Measurements from ENCODE around the gene GRID1. TPM values are rescaled to one million over a fixed set of nuclear protein-coding genes. Genes with fewer than 3 reads are reported as not detected.

The GRID1 gene
- total RNA-seq, 2 experiments from 2014 or later: not detected

DNA sequence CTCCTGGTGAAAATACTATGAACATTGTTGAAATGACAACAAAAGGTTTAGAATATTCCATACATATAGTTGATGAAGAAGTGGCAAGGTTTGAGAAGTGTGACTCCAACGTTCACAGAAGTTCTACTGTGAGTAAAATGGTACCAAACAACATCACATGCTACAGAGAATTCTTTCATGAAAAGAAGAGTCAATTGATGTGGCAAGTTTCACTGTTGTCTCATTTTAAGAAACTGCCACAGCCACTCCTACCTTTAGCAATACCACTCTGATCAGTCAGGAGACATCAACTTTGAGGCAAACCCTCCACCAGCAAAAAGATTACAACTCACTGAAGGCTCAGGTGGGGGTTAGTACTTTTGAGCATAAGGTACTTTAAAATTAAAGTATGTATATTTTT is 693.3 kb downstream of the GRID1 start:
- DNase-seq (no peak), ATAC-seq (ENCODE audit: low read depth) (no peak)
- Mint-ChIP-seq H3K4me1 (no peaks in the 10 kb centered on the region), H3K4me3 (no peak overlapping the region), H3K36me3 (no peaks in the 10 kb centered on the region), H3K27ac (no peak overlapping the region), H3K9me3 (no peaks in the 10 kb centered on the region), H3K27me3 (peaks cover 3% of the 10 kb centered on the region)
- POLR2A ChIA-PET: no interaction called here

DNA sequence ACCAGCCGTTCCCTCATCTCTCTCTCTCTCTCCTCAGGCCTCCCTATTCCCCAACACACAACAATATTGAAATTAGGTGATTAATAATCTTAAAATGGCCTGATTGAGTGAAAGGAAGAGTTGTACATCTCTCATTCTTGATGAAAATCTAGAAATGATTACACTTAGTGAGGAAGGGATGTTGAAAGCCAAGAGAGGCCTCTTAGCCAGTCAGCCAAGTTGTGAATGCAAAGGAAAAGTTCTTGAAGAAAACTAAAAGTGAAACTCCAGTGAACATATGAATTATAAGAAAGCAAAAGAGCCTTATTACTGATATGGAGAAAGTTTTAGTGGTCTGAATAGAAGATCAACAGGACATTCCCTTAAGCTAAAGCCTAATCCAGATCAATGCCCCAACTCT is 695.1 kb downstream of the GRID1 start:
- Mint-ChIP-seq H3K27me3 (peaks cover 2% of the 10 kb centered on the region), H3K4me3 (no peak overlapping the region), H3K4me1 (no peaks in the 10 kb centered on the region), H3K27ac (no peak overlapping the region), H3K36me3 (no peaks in the 10 kb centered on the region), H3K9me3 (no peaks in the 10 kb centered on the region)
- POLR2A ChIA-PET: no interaction called here
- DNase-seq: no peak
- ATAC-seq (ENCODE audit: low read depth): no peak

DNA sequence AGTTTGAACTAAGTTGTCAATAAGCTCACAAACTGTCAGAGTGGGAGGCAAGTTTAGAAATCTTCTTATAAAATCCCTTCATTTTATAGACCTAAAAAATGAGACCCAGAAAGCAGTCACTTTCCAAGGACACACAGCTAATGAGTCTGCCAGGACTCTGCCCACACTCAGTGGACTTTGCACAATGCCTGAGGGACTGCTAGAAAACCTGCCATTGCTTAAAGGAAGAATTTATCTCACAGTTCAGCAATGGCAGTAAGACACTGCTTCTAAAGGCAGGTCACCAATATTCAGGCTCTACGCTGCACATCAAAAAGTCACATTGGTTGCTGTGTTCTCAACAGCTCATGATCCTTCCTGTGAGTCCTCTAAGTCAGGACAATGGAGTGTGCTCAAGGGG is 698.1 kb downstream of the GRID1 start:
- H3K4me1 Mint-ChIP-seq: no peaks in the 10 kb centered on the region
- POLR2A ChIA-PET: no interaction called here
- H3K27me3 Mint-ChIP-seq: peaks cover 2% of the 10 kb centered on the region
- H3K4me3 Mint-ChIP-seq: no peak overlapping the region
- H3K9me3 Mint-ChIP-seq: no peaks in the 10 kb centered on the region
- DNase-seq (no peak), ATAC-seq (ENCODE audit: low read depth) (no peak)
- H3K27ac Mint-ChIP-seq: no peak overlapping the region
- H3K36me3 Mint-ChIP-seq: no peaks in the 10 kb centered on the region

DNA sequence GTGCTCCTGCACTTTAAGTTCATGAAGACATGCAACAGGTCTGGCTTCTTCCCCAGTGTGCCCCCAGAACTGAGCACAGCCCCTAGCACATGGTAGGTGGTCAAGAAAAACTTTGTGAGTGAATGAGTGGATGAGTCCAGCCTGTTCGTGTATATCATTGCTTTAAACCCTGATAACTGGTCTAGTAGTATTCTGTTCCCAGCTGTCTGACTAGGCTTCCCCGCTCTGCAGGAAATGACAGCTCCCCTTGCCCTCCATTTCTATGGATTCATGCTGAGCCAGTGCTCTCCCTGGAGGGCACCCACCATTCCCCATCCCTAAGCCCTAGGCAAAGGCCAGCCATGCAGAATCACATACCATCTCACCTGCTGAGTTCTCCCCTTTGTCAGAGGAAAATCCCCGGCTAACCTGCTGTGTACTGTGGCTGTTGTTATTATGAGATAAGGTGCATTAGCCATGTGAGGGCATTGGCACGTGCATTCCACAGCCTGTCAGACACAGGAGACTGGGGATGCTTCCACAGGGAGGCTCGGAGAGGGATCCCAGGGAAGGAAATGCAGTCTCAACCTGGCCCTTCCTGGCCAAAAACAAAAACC is 698.9 kb downstream of the GRID1 start:
- no peak overlapping the region for H3K27ac Mint-ChIP-seq
- no peaks in the 10 kb centered on the region for H3K36me3 Mint-ChIP-seq
- no peaks in the 10 kb centered on the region for H3K9me3 Mint-ChIP-seq
- H3K4me3 Mint-ChIP-seq: no peak overlapping the region
- POLR2A ChIA-PET: no interaction called here
- DNase-seq (no peak), ATAC-seq (ENCODE audit: low read depth) (no peak)
- H3K4me1 Mint-ChIP-seq: no peaks in the 10 kb centered on the region
- peaks cover 2% of the 10 kb centered on the region for H3K27me3 Mint-ChIP-seq

DNA sequence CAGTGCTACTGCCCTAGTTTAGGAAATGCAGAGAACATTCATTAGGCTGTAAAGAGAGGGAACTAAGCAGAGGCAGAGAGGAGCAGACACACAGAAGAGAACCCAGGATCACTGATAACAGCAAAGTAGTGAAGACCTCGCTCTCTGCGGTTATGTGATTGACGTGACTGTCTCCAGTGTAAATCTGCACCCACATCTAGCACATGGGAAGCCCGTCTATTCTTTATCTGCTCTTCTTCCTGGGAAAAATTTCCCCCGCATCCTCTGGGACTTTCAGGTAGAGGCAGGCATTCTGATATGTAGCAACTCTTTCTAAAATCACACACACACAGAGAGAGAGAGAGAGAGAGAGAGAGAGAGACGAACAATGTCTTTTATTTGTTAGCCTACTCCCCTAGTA is 699.6 kb downstream of the GRID1 start:
- no peaks in the 10 kb centered on the region for H3K36me3 Mint-ChIP-seq
- no peak overlapping the region for H3K27ac Mint-ChIP-seq
- no peak overlapping the region for H3K4me3 Mint-ChIP-seq

DNA sequence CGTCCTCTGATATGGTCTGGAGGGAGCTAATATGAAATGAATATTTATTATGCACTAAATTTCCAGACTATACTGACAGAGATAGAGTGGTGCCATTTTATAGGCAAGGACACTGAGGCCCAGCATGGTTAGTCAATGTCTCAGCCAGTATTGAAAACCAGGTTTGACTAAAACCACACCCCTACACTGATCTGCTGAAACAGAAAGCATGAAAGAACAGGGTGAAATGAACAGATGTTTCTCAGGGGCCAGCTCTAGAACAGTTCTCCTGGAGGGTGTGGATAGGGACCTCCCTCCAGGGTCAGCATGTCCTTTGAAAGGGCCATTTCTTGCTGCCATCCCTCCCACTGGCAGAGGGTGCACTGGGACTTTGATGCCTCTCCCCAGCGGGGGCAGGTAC is 700.5 kb downstream of the GRID1 start:
- peaks cover 2% of the 10 kb centered on the region for H3K27me3 Mint-ChIP-seq
- no peak for ATAC-seq (ENCODE audit: low read depth)
- no peaks in the 10 kb centered on the region for H3K36me3 Mint-ChIP-seq
- H3K27ac Mint-ChIP-seq: no peak overlapping the region
- no peaks in the 10 kb centered on the region for H3K9me3 Mint-ChIP-seq
- H3K4me1 Mint-ChIP-seq: no peaks in the 10 kb centered on the region
- H3K4me3 Mint-ChIP-seq: no peak overlapping the region
- DNase-seq: no peak
- POLR2A ChIA-PET: no interaction called here

More for the DNA sequence above, 699.6 kb downstream of the GRID1 start:
- ATAC-seq (ENCODE audit: low read depth) (no peak), DNase-seq (no peak)
- POLR2A ChIA-PET: no interaction called here
- H3K9me3 Mint-ChIP-seq: no peaks in the 10 kb centered on the region
- H3K4me1 Mint-ChIP-seq: no peaks in the 10 kb centered on the region
- H3K27me3 Mint-ChIP-seq: peaks cover 2% of the 10 kb centered on the region

DNA sequence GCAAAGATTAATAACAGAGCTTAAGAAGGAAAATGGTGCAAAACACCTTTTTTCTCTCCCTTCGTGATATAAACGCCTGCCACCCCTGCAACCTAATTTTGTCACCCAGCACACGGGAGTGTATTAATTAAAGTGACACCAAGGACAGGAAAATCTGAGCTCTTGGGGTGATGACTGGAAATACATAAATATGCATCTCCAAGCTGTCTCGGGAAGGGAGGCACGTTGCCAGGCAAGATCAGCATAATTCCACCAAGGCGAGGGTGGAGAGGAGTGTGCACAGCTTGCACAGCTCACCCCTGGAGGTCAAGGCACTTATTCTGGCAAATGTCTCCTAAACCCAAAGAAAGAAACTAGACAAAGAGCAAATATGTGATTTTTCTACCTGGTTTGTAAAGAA is 700.9 kb downstream of the GRID1 start:
- Mint-ChIP-seq H3K9me3 (no peaks in the 10 kb centered on the region), H3K4me1 (no peaks in the 10 kb centered on the region), H3K27me3 (peaks cover 2% of the 10 kb centered on the region), H3K4me3 (no peak overlapping the region), H3K36me3 (no peaks in the 10 kb centered on the region), H3K27ac (no peak overlapping the region)
- ATAC-seq (ENCODE audit: low read depth) (no peak), DNase-seq (no peak)
- POLR2A ChIA-PET: no interaction called here

DNA sequence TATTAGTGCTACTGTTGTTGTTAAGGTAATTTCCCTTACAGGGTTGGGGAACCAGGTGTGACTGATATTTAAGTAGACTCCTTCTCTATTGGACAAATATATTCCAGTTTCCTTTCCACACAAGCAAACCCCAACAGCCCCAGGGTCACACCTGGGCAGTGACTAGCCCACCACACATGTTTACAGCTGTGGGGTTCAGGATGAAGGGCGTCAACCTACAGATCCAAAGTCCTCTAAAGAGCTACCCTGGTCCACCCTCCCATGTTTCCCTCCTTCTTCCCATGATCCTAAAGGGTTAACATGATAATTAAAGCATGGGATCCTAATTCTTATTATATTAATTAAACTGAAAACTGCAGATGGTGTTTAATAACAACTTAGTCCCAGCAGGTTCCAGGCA is 701.5 kb downstream of the GRID1 start:
- ATAC-seq (ENCODE audit: low read depth) (no peak), DNase-seq (no peak)
- peaks cover 2% of the 10 kb centered on the region for H3K27me3 Mint-ChIP-seq
- no peaks in the 10 kb centered on the region for H3K9me3 Mint-ChIP-seq
- no peaks in the 10 kb centered on the region for H3K36me3 Mint-ChIP-seq
- POLR2A ChIA-PET: no interaction called here
- H3K4me3 Mint-ChIP-seq: no peak overlapping the region
- no peak overlapping the region for H3K27ac Mint-ChIP-seq
- H3K4me1 Mint-ChIP-seq: no peaks in the 10 kb centered on the region

DNA sequence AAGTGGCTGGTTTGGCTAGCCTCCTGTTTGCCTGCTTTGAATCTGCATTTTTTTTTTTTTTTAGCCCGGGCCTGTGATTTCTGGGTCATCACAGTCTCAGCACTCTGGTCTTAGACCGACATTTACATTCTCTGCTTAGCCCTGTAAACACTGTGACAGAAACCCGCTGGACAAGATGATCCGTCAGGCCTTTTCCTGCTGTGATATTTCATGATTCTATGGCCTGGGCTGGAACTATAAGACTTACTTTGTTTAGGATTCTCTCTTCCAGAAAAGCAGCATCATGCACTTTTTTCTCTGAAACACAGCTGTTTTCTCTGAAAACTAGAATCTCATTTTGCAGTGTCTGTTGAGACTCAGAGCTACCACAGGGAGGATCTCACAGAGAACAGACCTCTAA is 705.5 kb downstream of the GRID1 start:
- Mint-ChIP-seq H3K4me1 (no peaks in the 10 kb centered on the region), H3K27me3 (peaks cover 2% of the 10 kb centered on the region), H3K27ac (no peak overlapping the region), H3K36me3 (no peaks in the 10 kb centered on the region), H3K9me3 (no peaks in the 10 kb centered on the region), H3K4me3 (no peak overlapping the region)
- DNase-seq (no peak), ATAC-seq (ENCODE audit: low read depth) (no peak)
- POLR2A ChIA-PET: interaction anchor here (0.7 kb wide), 1 partner anchor 853 kb away, joined by 3 read pairs; no protein-coding TSS in a partner anchor

DNA sequence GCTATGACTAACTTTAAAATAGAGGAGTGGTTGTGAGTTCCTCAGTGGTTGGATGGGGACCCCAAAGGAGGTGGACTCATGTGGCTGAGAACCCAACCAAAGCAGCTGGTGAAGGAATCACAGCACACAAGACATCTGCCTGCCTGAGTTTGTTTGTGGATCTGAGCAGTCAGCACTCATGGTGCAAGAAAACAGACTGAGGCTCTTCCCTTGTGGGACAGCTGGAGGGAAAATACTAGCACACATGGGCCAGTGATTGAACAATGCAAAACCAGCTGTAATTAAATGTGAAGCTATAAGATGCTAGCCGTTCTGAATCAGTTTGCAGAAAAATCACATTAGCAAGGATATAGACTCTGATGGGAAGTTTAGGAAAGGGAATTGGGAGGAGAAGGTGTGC is 707.3 kb downstream of the GRID1 start:
- ATAC-seq (ENCODE audit: low read depth) (no peak), DNase-seq (no peak)
- POLR2A ChIA-PET: no interaction called here
- no peaks in the 10 kb centered on the region for H3K36me3 Mint-ChIP-seq
- peaks cover 2% of the 10 kb centered on the region for H3K27me3 Mint-ChIP-seq
- H3K4me1 Mint-ChIP-seq: no peaks in the 10 kb centered on the region
- no peak overlapping the region for H3K4me3 Mint-ChIP-seq
- no peak overlapping the region for H3K27ac Mint-ChIP-seq
- no peaks in the 10 kb centered on the region for H3K9me3 Mint-ChIP-seq

DNA sequence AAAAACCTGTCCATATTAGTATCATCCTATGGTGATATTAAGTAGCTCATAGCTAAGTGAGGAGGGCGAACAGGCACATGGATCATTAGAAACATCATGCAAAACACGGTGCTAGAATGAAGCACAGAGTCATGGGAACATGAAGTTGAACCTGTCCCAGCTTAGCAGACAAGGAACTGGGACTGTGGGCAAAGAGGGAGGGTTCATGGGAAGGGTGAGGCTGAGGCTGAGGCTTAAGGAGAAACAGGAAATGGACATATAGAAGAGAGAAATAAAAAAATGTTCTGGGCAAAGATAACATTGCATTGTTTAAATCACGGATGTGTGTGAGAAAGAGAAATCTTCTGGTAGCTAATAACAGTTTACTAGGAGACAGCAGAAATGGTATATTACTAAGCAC is 708.1 kb downstream of the GRID1 start:
- H3K9me3 Mint-ChIP-seq: no peaks in the 10 kb centered on the region
- no peaks in the 10 kb centered on the region for H3K4me1 Mint-ChIP-seq
- POLR2A ChIA-PET: no interaction called here
- peaks cover 2% of the 10 kb centered on the region for H3K27me3 Mint-ChIP-seq
- DNase-seq: no peak
- H3K4me3 Mint-ChIP-seq: no peak overlapping the region
- no peak for ATAC-seq (ENCODE audit: low read depth)
- H3K36me3 Mint-ChIP-seq: no peaks in the 10 kb centered on the region
- H3K27ac Mint-ChIP-seq: no peak overlapping the region

DNA sequence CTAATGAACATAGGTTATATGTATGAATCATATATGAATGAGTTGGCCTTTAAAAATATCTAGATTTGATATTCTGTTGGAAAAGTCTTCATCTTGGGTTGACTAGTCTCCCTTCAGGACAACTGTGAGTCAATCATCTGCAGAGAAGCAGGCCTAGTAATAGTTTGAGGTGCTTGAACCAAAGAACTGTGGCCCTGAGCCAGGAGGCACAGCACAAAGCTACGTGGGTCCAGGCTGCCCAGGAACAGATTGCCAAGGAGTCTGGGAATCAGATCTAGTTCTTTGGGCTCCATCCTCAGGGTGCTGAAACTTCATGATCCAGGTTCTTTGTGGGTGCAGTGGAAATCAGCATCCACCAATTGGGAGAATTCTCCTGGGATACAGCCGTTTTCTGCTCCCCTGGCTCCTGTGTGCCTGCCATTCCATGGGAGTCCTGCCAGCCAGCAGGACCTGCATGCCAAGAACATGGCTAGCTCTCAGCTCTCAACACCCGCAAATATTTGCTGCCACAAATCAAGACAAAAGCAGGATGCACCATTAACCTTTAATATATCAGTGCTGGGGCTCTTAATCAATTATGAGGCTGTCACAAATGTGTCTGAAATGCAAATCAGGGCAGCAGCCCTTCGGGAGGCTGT is 709.0 kb downstream of the GRID1 start:
- no peaks in the 10 kb centered on the region for H3K36me3 Mint-ChIP-seq
- peaks cover 2% of the 10 kb centered on the region for H3K27me3 Mint-ChIP-seq
- H3K4me1 Mint-ChIP-seq: no peaks in the 10 kb centered on the region
- DNase-seq: no peak
- POLR2A ChIA-PET: no interaction called here
- no peaks in the 10 kb centered on the region for H3K9me3 Mint-ChIP-seq
- no peak overlapping the region for H3K4me3 Mint-ChIP-seq
- ATAC-seq (ENCODE audit: low read depth): no peak
- no peak overlapping the region for H3K27ac Mint-ChIP-seq

DNA sequence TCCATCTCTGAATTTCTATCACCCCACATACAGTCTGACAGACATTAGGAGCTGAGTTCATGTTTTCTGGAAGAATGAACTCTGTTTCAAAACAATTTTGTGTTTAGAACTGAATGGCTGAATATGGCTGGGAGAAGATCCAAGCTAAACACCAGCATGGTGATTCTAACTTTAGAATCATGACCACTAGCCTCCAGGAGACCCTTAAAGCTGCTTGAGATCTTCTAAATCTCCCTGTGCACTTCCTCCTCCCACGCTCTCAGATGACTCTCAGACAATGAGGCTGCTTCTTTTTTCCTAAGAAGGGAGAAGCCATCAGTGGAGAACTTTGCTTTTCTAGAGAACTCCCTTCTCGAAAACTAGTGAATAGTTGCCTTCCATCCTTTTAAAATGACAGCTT is 711.2 kb downstream of the GRID1 start:
- no peak overlapping the region for H3K4me3 Mint-ChIP-seq
- H3K4me1 Mint-ChIP-seq: no peaks in the 10 kb centered on the region
- H3K9me3 Mint-ChIP-seq: no peaks in the 10 kb centered on the region

DNA sequence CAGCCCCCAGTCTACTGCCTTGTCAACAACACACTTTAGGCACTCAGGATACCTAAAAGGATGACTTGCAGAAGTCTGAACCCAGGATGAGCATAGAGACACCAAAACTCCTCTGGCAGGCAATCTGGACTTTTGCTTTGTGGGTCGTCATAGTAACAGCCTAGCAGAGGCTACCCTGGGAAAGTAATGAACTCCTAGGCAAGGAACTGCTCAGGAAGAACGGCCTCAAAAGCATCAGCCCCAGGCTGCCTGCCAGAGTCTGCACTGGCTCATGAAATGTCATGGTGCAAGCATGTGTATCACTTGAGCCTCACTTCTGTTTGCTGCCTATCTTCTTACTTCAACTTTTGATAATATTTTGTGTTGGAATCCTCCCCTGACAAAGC is 715.1 kb downstream of the GRID1 start:
- H3K27me3 Mint-ChIP-seq: no peaks in the 10 kb centered on the region
- no peak for DNase-seq
- no peaks in the 10 kb centered on the region for H3K4me1 Mint-ChIP-seq
- no peak for ATAC-seq (ENCODE audit: low read depth)
- H3K36me3 Mint-ChIP-seq: no peaks in the 10 kb centered on the region
- no peaks in the 10 kb centered on the region for H3K9me3 Mint-ChIP-seq
- H3K4me3 Mint-ChIP-seq: no peak overlapping the region
- POLR2A ChIA-PET: no interaction called here
- no peak overlapping the region for H3K27ac Mint-ChIP-seq

More for the DNA sequence above, 711.2 kb downstream of the GRID1 start:
- POLR2A ChIA-PET: no interaction called here
- ATAC-seq (ENCODE audit: low read depth) (no peak), DNase-seq (no peak)
- H3K27ac Mint-ChIP-seq: no peak overlapping the region
- no peaks in the 10 kb centered on the region for H3K36me3 Mint-ChIP-seq
- peaks cover 2% of the 10 kb centered on the region for H3K27me3 Mint-ChIP-seq

Measured in activated naive CD8-positive, alpha-beta T cell treated with anti-CD3 and anti-CD28 coated beads, Interleukin-2, amount 10 ng/mL, durations not matched to agents 7 days and 5 days (primary cell).